ENCODE results near the gene CCL13. TPM values are rescaled to one million over a fixed set of nuclear protein-coding genes. Genes with fewer than 3 reads are reported as not detected.
A peak's percentile ranks its signal among the peaks of the same experiment; 100 is the strongest.

CCL13 gene
- total RNA-seq, 1 donor from 2014 or later = 10.2 TPM

- Histone ChIP-seq H3K9me3 (no peaks in the 10 kb centered on the region), H3K4me3 (no peak overlapping the region), H3K27ac (no peak overlapping the region), H3K36me3 (no peaks in the 10 kb centered on the region), H3K27me3 (no peaks in the 10 kb centered on the region), H3K4me1 (no peaks in the 10 kb centered on the region)
- ATAC-seq (no peak), DNase-seq (no peak)
- intact Hi-C loops (cut with DNase I) = no loop called here
- TF ChIP-seq, protein P1, sequence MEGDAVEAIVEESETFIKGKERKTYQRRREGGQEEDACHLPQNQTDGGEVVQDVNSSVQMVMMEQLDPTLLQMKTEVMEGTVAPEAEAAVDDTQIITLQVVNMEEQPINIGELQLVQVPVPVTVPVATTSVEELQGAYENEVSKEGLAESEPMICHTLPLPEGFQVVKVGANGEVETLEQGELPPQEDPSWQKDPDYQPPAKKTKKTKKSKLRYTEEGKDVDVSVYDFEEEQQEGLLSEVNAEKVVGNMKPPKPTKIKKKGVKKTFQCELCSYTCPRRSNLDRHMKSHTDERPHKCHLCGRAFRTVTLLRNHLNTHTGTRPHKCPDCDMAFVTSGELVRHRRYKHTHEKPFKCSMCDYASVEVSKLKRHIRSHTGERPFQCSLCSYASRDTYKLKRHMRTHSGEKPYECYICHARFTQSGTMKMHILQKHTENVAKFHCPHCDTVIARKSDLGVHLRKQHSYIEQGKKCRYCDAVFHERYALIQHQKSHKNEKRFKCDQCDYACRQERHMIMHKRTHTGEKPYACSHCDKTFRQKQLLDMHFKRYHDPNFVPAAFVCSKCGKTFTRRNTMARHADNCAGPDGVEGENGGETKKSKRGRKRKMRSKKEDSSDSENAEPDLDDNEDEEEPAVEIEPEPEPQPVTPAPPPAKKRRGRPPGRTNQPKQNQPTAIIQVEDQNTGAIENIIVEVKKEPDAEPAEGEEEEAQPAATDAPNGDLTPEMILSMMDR (IDR thresholded peaks at IDR 0.05) = no peak
Measured at GRCh38 chr17:34390649-34391048, 34.4 kb downstream of the CCL13 start.

DNA sequence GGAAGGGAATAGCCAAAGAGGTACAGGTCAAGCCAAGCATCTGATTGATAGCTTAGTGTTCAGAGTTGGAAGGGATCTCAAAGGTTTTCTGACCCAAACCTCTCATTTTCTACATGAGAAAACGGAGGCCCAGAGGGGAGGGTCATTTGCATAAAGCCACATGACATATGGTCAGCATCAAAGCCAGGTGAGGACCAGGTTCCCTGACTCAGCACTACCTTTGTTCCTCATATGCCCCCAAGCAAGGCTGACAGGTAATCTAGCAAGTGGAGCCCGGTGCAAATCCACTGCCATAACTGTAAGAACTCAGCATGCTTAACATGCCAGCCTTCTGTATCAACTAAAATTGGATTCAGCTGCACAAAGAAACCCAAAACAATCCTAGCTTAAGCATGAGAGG lies 35.0 kb downstream of the CCL13 start:
- no peak overlapping the region for H3K27ac ChIP-seq
- intact Hi-C loops (cut with DNase I) = no loop called here
- no peaks in the 10 kb centered on the region for H3K4me1 ChIP-seq
- DNase-seq (no peak), ATAC-seq (no peak)
- H3K27me3 ChIP-seq = no peaks in the 10 kb centered on the region
- H3K4me3 ChIP-seq = no peak overlapping the region
- H3K9me3 ChIP-seq = no peaks in the 10 kb centered on the region
- TF ChIP-seq, protein P1 (IDR thresholded peaks at IDR 0.05) = no peak
- H3K36me3 ChIP-seq = no peaks in the 10 kb centered on the region

DNA sequence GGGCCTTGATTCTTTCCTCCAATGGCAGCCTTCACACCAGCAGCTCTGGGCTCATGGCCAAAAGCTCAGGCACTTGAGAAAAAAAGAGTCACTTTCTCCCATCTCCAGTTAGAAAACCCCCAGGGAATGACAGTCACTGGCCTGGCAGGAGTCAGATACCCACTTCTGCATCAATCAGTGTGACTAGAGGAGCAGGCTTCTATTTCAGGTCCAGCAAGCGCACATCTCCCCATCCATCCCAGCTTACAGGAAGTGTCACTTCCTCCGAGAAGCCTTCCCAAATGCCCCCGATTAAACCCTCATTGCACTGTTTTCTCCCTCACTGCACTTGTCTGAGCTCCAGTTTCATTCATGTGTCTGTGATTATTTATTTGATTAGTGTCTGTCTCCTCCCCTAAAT lies 37.1 kb downstream of the CCL13 start:
- no peaks in the 10 kb centered on the region for H3K27me3 ChIP-seq
- ATAC-seq (no peak), DNase-seq (no peak)
- no peak overlapping the region for H3K27ac ChIP-seq
- TF ChIP-seq, protein P1 (IDR thresholded peaks at IDR 0.05) = no peak
- H3K36me3 ChIP-seq = no peaks in the 10 kb centered on the region
- intact Hi-C loops (cut with DNase I) = no loop called here
- H3K4me3 ChIP-seq = no peak overlapping the region
- H3K4me1 ChIP-seq = no peaks in the 10 kb centered on the region
- no peaks in the 10 kb centered on the region for H3K9me3 ChIP-seq

DNA sequence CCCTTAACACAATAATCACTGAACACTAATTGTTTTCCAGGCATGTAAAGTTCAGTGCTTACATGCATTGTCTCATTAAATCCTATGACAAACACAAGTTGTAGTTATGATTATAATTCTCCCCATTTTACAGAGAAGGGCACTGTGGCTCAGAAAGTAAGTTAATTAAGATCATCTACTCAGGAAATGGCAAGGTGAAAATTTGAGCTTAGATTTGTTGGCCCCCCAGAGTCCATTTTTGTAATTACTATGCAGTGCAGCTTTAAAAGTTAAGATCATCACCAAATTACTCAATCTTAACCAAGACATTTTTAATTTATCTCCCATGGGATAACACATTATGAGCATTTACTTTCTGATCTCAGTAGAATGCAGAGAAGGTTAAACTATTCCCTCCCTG lies 41.0 kb downstream of the CCL13 start:
- no peak overlapping the region for H3K27ac ChIP-seq
- no peaks in the 10 kb centered on the region for H3K4me1 ChIP-seq
- TF ChIP-seq, protein P1 (IDR thresholded peaks at IDR 0.05) = no peak
- H3K27me3 ChIP-seq = no peaks in the 10 kb centered on the region
- H3K9me3 ChIP-seq = no peaks in the 10 kb centered on the region
- intact Hi-C loops (cut with DNase I) = no loop called here
- DNase-seq = no peak
- H3K4me3 ChIP-seq = no peak overlapping the region
- no peaks in the 10 kb centered on the region for H3K36me3 ChIP-seq
- ATAC-seq = no peak

GRCh38 chr17:34398990-34399389 lies 42.7 kb downstream of the CCL13 start:
- TF ChIP-seq, protein P1 (IDR thresholded peaks at IDR 0.05) = no peak
- intact Hi-C loops (cut with DNase I) = no loop called here
- DNase-seq = no peak

GRCh38 chr17:34399725-34400124 lies 43.4 kb downstream of the CCL13 start:
- Histone ChIP-seq H3K36me3 (no peaks in the 10 kb centered on the region), H3K9me3 (no peaks in the 10 kb centered on the region), H3K27ac (no peak overlapping the region), H3K27me3 (no peaks in the 10 kb centered on the region), H3K4me1 (no peaks in the 10 kb centered on the region), H3K4me3 (no peak overlapping the region)
- TF ChIP-seq, protein P1 (IDR thresholded peaks at IDR 0.05) = no peak
- ATAC-seq (no peak), DNase-seq (no peak)
- intact Hi-C loops (cut with DNase I) = no loop called here

More at GRCh38 chr17:34398990-34399389, 42.7 kb downstream of the CCL13 start:
- Histone ChIP-seq H3K4me3 (no peak overlapping the region), H3K4me1 (no peaks in the 10 kb centered on the region), H3K36me3 (no peaks in the 10 kb centered on the region), H3K27me3 (no peaks in the 10 kb centered on the region), H3K9me3 (no peaks in the 10 kb centered on the region), H3K27ac (no peak overlapping the region)
- peak; percentile 62 for ATAC-seq
